ENCODE measurements around the gene SARS1. TPM values are rescaled to one million over a fixed set of nuclear protein-coding genes. Genes with fewer than 3 reads are reported as not detected.

The SARS1 gene
- total and polyA plus RNA-seq, 2 of the 13 experiments (the other 11 are each of a cell fraction or from before 2014, with no cell fraction given): 103 to 134 TPM

GRCh38 chr1:109213824-109214693, at the start of gene SARS1 (continued):
- TF ChIP-seq CEBPZ (IDR thresholded peaks at IDR 0.05; ENCODE audit: low read length) (no peak), ZNF329 (CRISPR knock-in tag; IDR thresholded peaks at IDR 0.05; ENCODE audit: low read depth) (no peak), ZNF674 (CRISPR knock-in tag; IDR thresholded peaks at IDR 0.05; ENCODE audit: low read depth) (no peak), PRPF4 (IDR thresholded peaks at IDR 0.05; ENCODE audit: low read depth, low read length, poor library complexity, severe bottlenecking) (no peak), ZNF446 (CRISPR knock-in tag; IDR thresholded peaks at IDR 0.05) (no peak), PLRG1 (conservative IDR thresholded peaks at IDR 0.05) (no peak), SP140L (CRISPR knock-in tag; IDR thresholded peaks at IDR 0.05; ENCODE audit: borderline replicate concordance) (0 out of 2 replicates have a peak, but pooled peaks have one; percentile 39), ZFX (CRISPR knock-in tag; IDR thresholded peaks at IDR 0.05; ENCODE audit: low read depth) (peak; percentile 52; the same call in 1 of the 2 replicates), ZNF549 (CRISPR knock-in tag; IDR thresholded peaks at IDR 0.05) (no peak), KLF12 (CRISPR knock-in tag; IDR thresholded peaks at IDR 0.05; ENCODE audit: borderline replicate concordance) (peak; percentile 58; the same call in 1 of the 2 replicates), CBX5 (CRISPR knock-in tag; IDR thresholded peaks at IDR 0.05; ENCODE audit: borderline replicate concordance) (peak; percentile 19; the same call in 1 of the 2 replicates), MTF2 (CRISPR knock-in tag; IDR thresholded peaks at IDR 0.05; ENCODE audit: borderline replicate concordance) (no peak), ZNF234 (CRISPR knock-in tag; conservative IDR thresholded peaks at IDR 0.05) (no peak), ARHGAP35 (CRISPR knock-in tag; IDR thresholded peaks at IDR 0.05; ENCODE audit: borderline replicate concordance) (no peak), ZNF282 (IDR thresholded peaks at IDR 0.05; ENCODE audit: partially characterized antibody) (no peak), SRSF4 (IDR thresholded peaks at IDR 0.05; ENCODE audit: low read depth, low read length, poor library complexity, severe bottlenecking) (no peak)
- TF ChIP-seq, protein P1, sequence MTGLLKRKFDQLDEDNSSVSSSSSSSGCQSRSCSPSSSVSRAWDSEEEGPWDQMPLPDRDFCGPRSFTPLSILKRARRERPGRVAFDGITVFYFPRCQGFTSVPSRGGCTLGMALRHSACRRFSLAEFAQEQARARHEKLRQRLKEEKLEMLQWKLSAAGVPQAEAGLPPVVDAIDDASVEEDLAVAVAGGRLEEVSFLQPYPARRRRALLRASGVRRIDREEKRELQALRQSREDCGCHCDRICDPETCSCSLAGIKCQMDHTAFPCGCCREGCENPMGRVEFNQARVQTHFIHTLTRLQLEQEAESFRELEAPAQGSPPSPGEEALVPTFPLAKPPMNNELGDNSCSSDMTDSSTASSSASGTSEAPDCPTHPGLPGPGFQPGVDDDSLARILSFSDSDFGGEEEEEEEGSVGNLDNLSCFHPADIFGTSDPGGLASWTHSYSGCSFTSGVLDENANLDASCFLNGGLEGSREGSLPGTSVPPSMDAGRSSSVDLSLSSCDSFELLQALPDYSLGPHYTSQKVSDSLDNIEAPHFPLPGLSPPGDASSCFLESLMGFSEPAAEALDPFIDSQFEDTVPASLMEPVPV (CRISPR knock-in tag; IDR thresholded peaks at IDR 0.05): no peak
- TF ChIP-seq, protein P2, sequence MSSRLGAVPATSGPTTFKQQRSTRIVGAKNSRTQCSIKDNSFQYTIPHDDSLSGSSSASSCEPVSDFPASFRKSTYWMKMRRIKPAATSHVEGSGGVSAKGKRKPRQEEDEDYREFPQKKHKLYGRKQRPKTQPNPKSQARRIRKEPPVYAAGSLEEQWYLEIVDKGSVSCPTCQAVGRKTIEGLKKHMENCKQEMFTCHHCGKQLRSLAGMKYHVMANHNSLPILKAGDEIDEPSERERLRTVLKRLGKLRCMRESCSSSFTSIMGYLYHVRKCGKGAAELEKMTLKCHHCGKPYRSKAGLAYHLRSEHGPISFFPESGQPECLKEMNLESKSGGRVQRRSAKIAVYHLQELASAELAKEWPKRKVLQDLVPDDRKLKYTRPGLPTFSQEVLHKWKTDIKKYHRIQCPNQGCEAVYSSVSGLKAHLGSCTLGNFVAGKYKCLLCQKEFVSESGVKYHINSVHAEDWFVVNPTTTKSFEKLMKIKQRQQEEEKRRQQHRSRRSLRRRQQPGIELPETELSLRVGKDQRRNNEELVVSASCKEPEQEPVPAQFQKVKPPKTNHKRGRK (CRISPR knock-in tag; IDR thresholded peaks at IDR 0.05): no peak
- TF ChIP-seq, protein P3, sequence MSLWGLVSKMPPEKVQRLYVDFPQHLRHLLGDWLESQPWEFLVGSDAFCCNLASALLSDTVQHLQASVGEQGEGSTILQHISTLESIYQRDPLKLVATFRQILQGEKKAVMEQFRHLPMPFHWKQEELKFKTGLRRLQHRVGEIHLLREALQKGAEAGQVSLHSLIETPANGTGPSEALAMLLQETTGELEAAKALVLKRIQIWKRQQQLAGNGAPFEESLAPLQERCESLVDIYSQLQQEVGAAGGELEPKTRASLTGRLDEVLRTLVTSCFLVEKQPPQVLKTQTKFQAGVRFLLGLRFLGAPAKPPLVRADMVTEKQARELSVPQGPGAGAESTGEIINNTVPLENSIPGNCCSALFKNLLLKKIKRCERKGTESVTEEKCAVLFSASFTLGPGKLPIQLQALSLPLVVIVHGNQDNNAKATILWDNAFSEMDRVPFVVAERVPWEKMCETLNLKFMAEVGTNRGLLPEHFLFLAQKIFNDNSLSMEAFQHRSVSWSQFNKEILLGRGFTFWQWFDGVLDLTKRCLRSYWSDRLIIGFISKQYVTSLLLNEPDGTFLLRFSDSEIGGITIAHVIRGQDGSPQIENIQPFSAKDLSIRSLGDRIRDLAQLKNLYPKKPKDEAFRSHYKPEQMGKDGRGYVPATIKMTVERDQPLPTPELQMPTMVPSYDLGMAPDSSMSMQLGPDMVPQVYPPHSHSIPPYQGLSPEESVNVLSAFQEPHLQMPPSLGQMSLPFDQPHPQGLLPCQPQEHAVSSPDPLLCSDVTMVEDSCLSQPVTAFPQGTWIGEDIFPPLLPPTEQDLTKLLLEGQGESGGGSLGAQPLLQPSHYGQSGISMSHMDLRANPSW (CRISPR knock-in tag; IDR thresholded peaks at IDR 0.05; ENCODE audit: borderline replicate concordance): 0 out of 2 replicates have a peak, but pooled peaks have one; percentile 74

Data from HepG2 (cell line).